OCI-LY7 (cell line): ENCODE results near the gene SERP2. TPM values are rescaled to one million over a fixed set of nuclear protein-coding genes. Genes with fewer than 3 reads are reported as not detected.

Experiments used
- BruUV-seq: library from RNA; stranded (reverse); fragments of 400-500 nt; replicated peaks from 2 replicates; lab custom pipeline; 2021; lab: Mats Ljungman, UMichigan
- CTCF ChIA-PET: fragments of 300-600 bp; sonication (Branson Sonifier 250); formaldehyde crosslinking; loops from one replicate; lab custom pipeline; 2022; ENCODE audit warnings: antibody characterized with exemption; ENCODE audit not compliant: unreplicated experiment; lab: Charles Lee
- POLR2A ChIA-PET: fragments of 300-600 bp; sonication (Branson Sonifier 250); formaldehyde crosslinking; loops from one replicate; lab custom pipeline; 2022; ENCODE audit warnings: antibody characterized with exemption; lab: Charles Lee
- DNase-seq: peaks from one replicate; pipeline ENCODE4 v3.0.0-alpha.2; 2015; ENCODE audit warnings: low spot score
- H2AFZ ChIP-seq: fragments of 200-600 bp; sonication (generic), shearing (Covaris generic); 2 replicates; pipeline ENCODE4 v1.6.1; 2014; ENCODE audit warnings: mild to moderate bottlenecking, antibody characterized with exemption, low read length, moderate library complexity
- H3K27ac ChIP-seq: fragments of 200-600 bp; sonication (generic); 2 replicates; pipeline ENCODE4 v1.5.1; 2014; ENCODE audit warnings: mixed run types, low read depth, mild to moderate bottlenecking, moderate library complexity, low read length, inconsistent platforms; ENCODE audit not compliant: poor library complexity, severe bottlenecking
- H3K36me3 ChIP-seq: fragments of 200-600 bp; sonication (generic); 2 replicates; pipeline ENCODE4 v1.6.1; 2014; ENCODE audit warnings: mild to moderate bottlenecking, antibody characterized with exemption, low read length, moderate library complexity, mixed read lengths; ENCODE audit not compliant: insufficient read depth
- H3K4me1 ChIP-seq: fragments of 200-600 bp; sonication (generic); 2 replicates; pipeline ENCODE4 v1.5.1; 2014; ENCODE audit warnings: mild to moderate bottlenecking, low read length; ENCODE audit not compliant: insufficient read depth, poor library complexity, severe bottlenecking
- H3K4me2 ChIP-seq: fragments of 200-600 bp; sonication (generic); 2 replicates; pipeline ENCODE4 v1.6.1; 2014; ENCODE audit warnings: mild to moderate bottlenecking, low read length
- H3K4me3 ChIP-seq: fragments of 200-600 bp; sonication (generic); 2 replicates; pipeline ENCODE4 v1.5.1; 2014; ENCODE audit warnings: mild to moderate bottlenecking, low read depth, low read length; ENCODE audit not compliant: poor library complexity, severe bottlenecking
- H3K79me2 ChIP-seq: fragments of 200-600 bp; sonication (generic); 2 replicates; pipeline ENCODE4 v1.6.1; 2016; ENCODE audit warnings: low read depth, mild to moderate bottlenecking, low read length, moderate library complexity, mixed read lengths; ENCODE audit not compliant: insufficient read depth
- H3K9me2 ChIP-seq: fragments of 200-600 bp; sonication (generic); 2 replicates; pipeline ENCODE4 v1.6.1; 2016; ENCODE audit warnings: mild to moderate bottlenecking, low read length, mixed read lengths; ENCODE audit not compliant: insufficient read depth
- H3K9me3 ChIP-seq: fragments of 200-600 bp; sonication (generic); 2 replicates; pipeline ENCODE4 v1.6.1; 2014; ENCODE audit warnings: mild to moderate bottlenecking, mixed run types, low read length, mixed read lengths
- H4K20me1 ChIP-seq: fragments of 200-600 bp; sonication (generic); 2 replicates; pipeline ENCODE4 v1.6.1; 2014; ENCODE audit warnings: mild to moderate bottlenecking, antibody characterized with exemption, low read length, moderate library complexity, mixed read lengths; ENCODE audit not compliant: insufficient read depth
- CTCF ChIP-seq: fragments of 200-600 bp; sonication (generic); conservative IDR thresholded peaks from 2 replicates; pipeline ENCODE4 v1.5.1; 2014; ENCODE audit warnings: mild to moderate bottlenecking, antibody characterized with exemption, low read length, moderate library complexity, mixed read lengths
- EZH2phosphoT487 ChIP-seq: fragments of 200-600 bp; sonication (generic); IDR thresholded peaks from 2 replicates; pipeline ENCODE4 v1.6.1; 2018; ENCODE audit warnings: low read depth, borderline replicate concordance, mild to moderate bottlenecking, mixed run types, antibody characterized with exemption, low read length, moderate library complexity, mixed read lengths
- intact Hi-C: fragments of 100-400 bp; cut with micrococcal nuclease; formaldehyde crosslinking; loops from one replicate; pipeline ENCODE4 v1.10.0; 2022; ENCODE audit not compliant: unreplicated experiment
- total RNA-seq, 2 experiments: library from RNA; depleted of rRNA in 1 of 2; stranded (reverse); fragments of >200 nt in 1 of 2; shearing (Covaris generic) in 1 of 2; gene quantifications; 2 replicates each; pipeline ENCODE4 v1.2.3, GENCODE V29; 2014 to 2022

SERP2 gene
- total RNA-seq, 2 experiments from 2014 or later, result not detected

- H3K4me2 ChIP-seq, result no peak overlapping the region
- H2AFZ ChIP-seq, result peak overlapping the region; percentile 53; the same call in 1 of the 2 replicates
- H4K20me1 ChIP-seq, result no peaks in the 10 kb centered on the region
- no peak for TF ChIP-seq CTCF
- TF ChIP-seq EZH2phosphoT487, result no peak
- H3K4me1 ChIP-seq, result no peaks in the 10 kb centered on the region
- intact Hi-C loops, result no loop called here
- BruUV-seq, result no TSS peak
- H3K9me2 ChIP-seq, result no peaks in the 10 kb centered on the region
- ChIA-PET CTCF (no interaction called here), POLR2A (interaction anchor here (2.3 kb wide), 1 partner anchor 14 kb away, joined by 7 read pairs; no protein-coding TSS in a partner anchor)
- H3K9me3 ChIP-seq, result no peaks in the 10 kb centered on the region
- DNase-seq, result no peak
- H3K79me2 ChIP-seq, result no peaks in the 10 kb centered on the region
- H3K4me3 ChIP-seq, result no peak overlapping the region
- no peaks in the 10 kb centered on the region for H3K36me3 ChIP-seq
- H3K27ac ChIP-seq, result no peak overlapping the region
Observed at GRCh38 chr13:44351505-44351854, 22.1 kb upstream of the SERP2 start.

- H3K79me2 ChIP-seq, result no peaks in the 10 kb centered on the region
- no peaks in the 10 kb centered on the region for H4K20me1 ChIP-seq
- H3K36me3 ChIP-seq, result no peaks in the 10 kb centered on the region
- H3K9me2 ChIP-seq, result no peaks in the 10 kb centered on the region
- no peak overlapping the region for H3K4me2 ChIP-seq
- H3K27ac ChIP-seq, result no peak overlapping the region
- ChIA-PET POLR2A (interaction anchor here (0.6 to 2.3 kb wide), 4 partner anchors 13 to 134 kb away, joined by 3 to 8 read pairs (median 6); no protein-coding TSS in a partner anchor), CTCF (no interaction called here)
- no peak overlapping the region for H3K4me3 ChIP-seq
- DNase-seq, result no peak
- intact Hi-C loops, result no loop called here
- no peaks in the 10 kb centered on the region for H3K4me1 ChIP-seq
- H3K9me3 ChIP-seq, result no peaks in the 10 kb centered on the region
- H2AFZ ChIP-seq, result no peak overlapping the region
- no peak for TF ChIP-seq EZH2phosphoT487
- no peak for TF ChIP-seq CTCF
- BruUV-seq, result no TSS peak
Observed at GRCh38 chr13:44352202-44352601, 21.4 kb upstream of the SERP2 start.

GRCh38 chr13:44352671-44353070, 21.0 kb upstream of the SERP2 start:
- no TSS peak for BruUV-seq
- CTCF ChIA-PET, result no interaction called here
- Histone ChIP-seq H3K9me3 (no peaks in the 10 kb centered on the region), H3K36me3 (no peaks in the 10 kb centered on the region), H3K4me2 (no peak overlapping the region), H3K27ac (no peak overlapping the region), H4K20me1 (no peaks in the 10 kb centered on the region), H3K9me2 (no peaks in the 10 kb centered on the region), H2AFZ (no peak overlapping the region), H3K79me2 (no peaks in the 10 kb centered on the region), H3K4me1 (no peaks in the 10 kb centered on the region), H3K4me3 (no peak overlapping the region)
- DNase-seq, result no peak
- POLR2A ChIA-PET, result interaction anchor here (0.6 to 2.3 kb wide), 4 partner anchors 13 to 134 kb away, joined by 3 to 8 read pairs (median 6); no protein-coding TSS in a partner anchor
- no peak for TF ChIP-seq CTCF
- no peak for TF ChIP-seq EZH2phosphoT487
- intact Hi-C loops, result no loop called here
